NK-92 (cell line): Measurements from ENCODE around the gene C1R.
"Not testable (repeated sequence)": the region's sequence is repeated elsewhere in the genome, so short reads cannot be mapped to it uniquely, and the experiment has no call there.

Source experiments
- DNase-seq: peaks from one replicate; lab custom pipeline; 2025; ENCODE audit not compliant: unreplicated experiment; lab: John Stamatoyannopoulos, UW

The C1R gene

GRCh38 chr12:7039403-7039802 lies 52.8 kb downstream of the C1R start:
- DNase-seq, result no peak

DNA sequence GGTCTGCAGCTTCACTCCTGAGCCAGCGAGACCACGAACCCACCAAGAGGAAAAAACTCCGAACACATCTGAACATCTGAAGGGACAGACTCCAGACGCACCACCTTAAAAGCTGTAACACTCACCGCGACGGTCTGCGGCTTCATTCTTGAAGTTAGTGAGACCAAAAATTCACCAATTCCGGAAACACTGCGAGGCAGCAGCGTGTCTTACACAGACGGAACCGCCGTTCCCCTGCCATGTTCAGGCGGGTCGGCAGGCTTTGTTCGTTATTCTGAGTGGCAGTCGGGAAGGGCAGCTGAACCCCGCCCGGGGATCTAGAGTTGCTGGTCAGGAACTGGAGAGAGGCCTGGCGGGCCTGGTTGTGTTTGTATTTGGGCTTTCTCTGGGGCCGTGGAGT lies 53.7 kb downstream of the C1R start:
- no peak for DNase-seq

GRCh38 chr12:7037411-7037810 lies 54.8 kb downstream of the C1R start:
- not testable (repeated sequence) for DNase-seq

DNA sequence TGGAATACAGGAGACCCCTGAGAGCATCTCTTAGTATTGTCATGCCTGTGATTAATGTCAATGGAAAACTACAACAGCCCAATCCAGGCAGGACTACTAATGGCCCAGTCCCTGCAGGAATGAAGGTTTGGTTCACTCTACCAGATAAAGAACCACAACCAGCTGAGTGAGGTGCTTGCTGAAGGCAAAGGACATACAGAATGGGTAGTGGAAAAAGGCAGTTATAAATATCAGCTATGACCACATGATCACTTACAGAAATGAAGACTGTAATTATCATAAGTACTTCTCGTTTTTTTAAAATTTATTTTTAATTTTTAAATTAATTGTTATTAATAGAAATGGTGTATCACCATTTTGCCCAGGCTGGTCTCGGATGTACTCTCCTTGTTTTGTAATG lies 56.8 kb downstream of the C1R start:
- no peak for DNase-seq

- DNase-seq, result no peak
Observed at GRCh38 chr12:7034464-7034863, 57.8 kb downstream of the C1R start.

DNA sequence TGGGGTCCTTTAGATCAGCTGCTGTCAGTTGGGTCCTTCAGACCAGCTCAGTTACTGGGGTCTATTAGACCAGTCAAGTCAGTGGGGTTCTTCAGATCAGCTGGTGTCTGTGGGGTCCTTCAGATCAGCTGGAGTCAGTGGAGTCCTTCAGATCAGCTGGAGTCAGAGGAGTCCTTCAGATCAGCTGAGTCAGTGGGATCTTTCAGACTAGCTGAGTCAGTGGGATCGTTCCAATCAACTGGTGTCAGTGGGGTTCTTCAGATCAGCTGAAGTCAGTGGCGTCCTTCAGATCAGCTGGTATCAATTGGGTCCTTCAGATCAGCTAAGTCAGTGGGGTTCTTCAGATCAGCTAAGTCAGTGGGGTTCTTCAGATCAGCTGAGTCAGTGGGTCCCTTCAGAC lies 59.3 kb downstream of the C1R start:
- DNase-seq, result no peak

GRCh38 chr12:7031306-7031705 lies 60.9 kb downstream of the C1R start:
- DNase-seq, result no peak
